A673 (cell line): ENCODE results near the gene KCND3. TPM values are rescaled to one million over a fixed set of nuclear protein-coding genes. Genes with fewer than 3 reads are reported as not detected.

Experiments used
- BruUV-seq: library from RNA; stranded (reverse); fragments of 400-500 nt; replicated peaks from 2 replicates; lab custom pipeline; 2021; lab: Mats Ljungman, UMichigan
- CTCF ChIA-PET: fragments of 300-600 bp; sonication (Branson Sonifier 250); formaldehyde crosslinking; loops from one replicate; lab custom pipeline; 2022; ENCODE audit warnings: antibody characterized with exemption; lab: Charles Lee
- POLR2A ChIA-PET: fragments of 300-600 bp; sonication (Branson Sonifier 250); formaldehyde crosslinking; loops from one replicate; lab custom pipeline; 2022; ENCODE audit warnings: antibody characterized with exemption; ENCODE audit not compliant: low non-redundant PET; lab: Charles Lee
- DNase-seq: peaks from one replicate; pipeline ENCODE4 v3.0.0-alpha.2; 2015; ENCODE audit warnings: low spot score
- H3K27ac ChIP-seq: fragments of 200-600 bp; sonication (generic); 2 replicates; pipeline ENCODE4 v1.5.1; 2016; ENCODE audit warnings: mixed run types, low read depth, mild to moderate bottlenecking, mixed read lengths, antibody characterized with exemption, low read length; ENCODE audit not compliant: poor library complexity, severe bottlenecking
- H3K27me3 ChIP-seq: fragments of 200-600 bp; sonication (generic); replicated peaks from 2 replicates; pipeline ENCODE4 v1.6.1; 2017; ENCODE audit warnings: mixed run types, low read depth, mild to moderate bottlenecking, mixed read lengths, antibody characterized with exemption, low read length; ENCODE audit not compliant: insufficient read depth, poor library complexity
- H3K36me3 ChIP-seq: fragments of 200-600 bp; sonication (generic); 2 replicates; pipeline ENCODE4 v1.6.1; 2016; ENCODE audit warnings: mixed run types, mild to moderate bottlenecking, mixed read lengths, antibody characterized with exemption, low read length; ENCODE audit not compliant: insufficient read depth, poor library complexity, severe bottlenecking
- H3K4me1 ChIP-seq: fragments of 200-600 bp; sonication (generic); 2 replicates; pipeline ENCODE4 v1.6.1; 2017; ENCODE audit warnings: mixed run types, mild to moderate bottlenecking, mixed read lengths, antibody characterized with exemption, low read length; ENCODE audit not compliant: insufficient read depth, poor library complexity, severe bottlenecking
- H3K4me3 ChIP-seq: fragments of 200-600 bp; sonication (generic); 2 replicates; pipeline ENCODE4 v1.5.1; 2016; ENCODE audit warnings: low read depth, mixed run types, mild to moderate bottlenecking, mixed read lengths, low read length; ENCODE audit not compliant: poor library complexity, severe bottlenecking
- H3K9me3 ChIP-seq: fragments of 200-600 bp; sonication (generic); 2 replicates; pipeline ENCODE4 v1.6.1; 2016; ENCODE audit warnings: mixed run types, low read depth, mild to moderate bottlenecking, mixed read lengths, antibody characterized with exemption, low read length; ENCODE audit not compliant: poor library complexity, severe bottlenecking
- CTCF ChIP-seq: fragments of 300-800, 200-600 bp; sonication (generic); conservative IDR thresholded peaks from 2 replicates; pipeline ENCODE4 v1.5.1; 2017; ENCODE audit warnings: low read depth, mild to moderate bottlenecking, antibody characterized with exemption, low read length, moderate library complexity, mixed read lengths
- EZH2 ChIP-seq: fragments of 200-600 bp; sonication (generic); IDR thresholded peaks from 2 replicates; pipeline ENCODE4 v1.6.1; 2017; ENCODE audit warnings: borderline replicate concordance, low read depth, mild to moderate bottlenecking, mixed read lengths, antibody characterized with exemption, low read length; ENCODE audit not compliant: poor library complexity, severe bottlenecking
- intact Hi-C: fragments of 100-400 bp; cut with micrococcal nuclease; formaldehyde crosslinking; loops from one replicate; pipeline ENCODE4 v1.10.0; 2022; ENCODE audit not compliant: unreplicated experiment
- total RNA-seq: library from RNA; stranded (reverse); gene quantifications from 2 replicates; pipeline ENCODE4 v1.2.3, GENCODE V29; 2021

Gene KCND3
- total RNA-seq, 1 experiment from 2014 or later: not detected

- peaks cover 16% of the 10 kb centered on the region for H3K27me3 ChIP-seq
- DNase-seq: no peak
- H3K4me1 ChIP-seq: no peaks in the 10 kb centered on the region
- H3K9me3 ChIP-seq: no peaks in the 10 kb centered on the region
- H3K4me3 ChIP-seq: no peak overlapping the region
- TF ChIP-seq EZH2: no peak
- TF ChIP-seq CTCF: no peak
- intact Hi-C loops: no loop called here
- H3K36me3 ChIP-seq: no peaks in the 10 kb centered on the region
- no peak overlapping the region for H3K27ac ChIP-seq
- POLR2A ChIA-PET: no interaction called here
- BruUV-seq: no TSS peak
- CTCF ChIA-PET: no interaction called here
These were observed 37.3 kb downstream of the KCND3 start for GRCh38 chr1:111952125-111952657.

- Histone ChIP-seq H3K4me1 (no peaks in the 10 kb centered on the region), H3K27ac (no peak overlapping the region), H3K9me3 (no peaks in the 10 kb centered on the region), H3K36me3 (no peaks in the 10 kb centered on the region), H3K4me3 (no peak overlapping the region), H3K27me3 (peaks cover 16% of the 10 kb centered on the region)
- no TSS peak for BruUV-seq
- TF ChIP-seq EZH2: no peak
- TF ChIP-seq CTCF: no peak
- DNase-seq: no peak
- CTCF ChIA-PET: no interaction called here
- intact Hi-C loops: no loop called here
- POLR2A ChIA-PET: no interaction called here
These were observed 41.0 kb downstream of the KCND3 start for GRCh38 chr1:111948209-111949171.

GRCh38 chr1:111943846-111944749 is 45.4 kb downstream of the KCND3 start:
- Histone ChIP-seq H3K4me3 (no peak overlapping the region), H3K27me3 (no peaks in the 10 kb centered on the region), H3K4me1 (no peaks in the 10 kb centered on the region), H3K27ac (no peak overlapping the region), H3K36me3 (no peaks in the 10 kb centered on the region), H3K9me3 (no peaks in the 10 kb centered on the region)
- DNase-seq: no peak
- TF ChIP-seq EZH2 (no peak), CTCF (no peak)
- ChIA-PET POLR2A (no interaction called here), CTCF (no interaction called here)
- intact Hi-C loops: no loop called here
- BruUV-seq: no TSS peak
